GM21367 (cell line): Measurements from ENCODE around the gene ENOX1.

ENCODE experiments used
- ATAC-seq: cut with Tn5 transposase; IDR thresholded peaks from one replicate; pipeline ENCODE4 v1.9.1; 2021; ENCODE audit not compliant: unreplicated experiment

Gene ENOX1

GRCh38 chr13:43749503-43749902 is 37.3 kb downstream of the ENOX1 start:
- ATAC-seq, result no peak

- no peak for ATAC-seq
Observed at GRCh38 chr13:43744261-43745031, 42.3 kb downstream of the ENOX1 start.

- ATAC-seq, result no peak
Observed at GRCh38 chr13:43742911-43743310, 43.9 kb downstream of the ENOX1 start.

GRCh38 chr13:43737392-43737923 is 49.3 kb downstream of the ENOX1 start:
- no peak for ATAC-seq

DNA sequence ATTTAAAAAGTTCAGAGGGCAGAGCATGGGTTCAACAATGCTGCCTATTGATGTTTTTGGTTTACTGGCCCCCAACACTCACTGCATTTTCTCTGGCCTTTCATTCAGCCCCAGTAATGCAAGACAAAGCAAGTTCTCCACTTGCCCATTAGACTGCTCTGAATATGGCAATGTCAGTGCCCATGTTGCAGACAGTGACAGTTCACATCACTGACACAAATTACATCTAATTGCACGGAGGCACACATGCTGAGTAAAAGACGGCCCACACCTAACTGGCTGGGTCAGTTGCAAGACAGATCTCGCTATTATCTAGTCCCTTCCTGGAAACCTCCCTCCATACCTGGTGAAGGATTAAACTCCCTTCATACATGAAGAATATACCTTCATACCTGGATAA is 54.0 kb downstream of the ENOX1 start:
- ATAC-seq, result no peak

GRCh38 chr13:43731296-43731695 is 55.5 kb downstream of the ENOX1 start:
- ATAC-seq, result no peak

- no peak for ATAC-seq
Observed at GRCh38 chr13:43730642-43731041, 56.1 kb downstream of the ENOX1 start.

GRCh38 chr13:43728421-43728820 is 58.4 kb downstream of the ENOX1 start:
- no peak for ATAC-seq

DNA sequence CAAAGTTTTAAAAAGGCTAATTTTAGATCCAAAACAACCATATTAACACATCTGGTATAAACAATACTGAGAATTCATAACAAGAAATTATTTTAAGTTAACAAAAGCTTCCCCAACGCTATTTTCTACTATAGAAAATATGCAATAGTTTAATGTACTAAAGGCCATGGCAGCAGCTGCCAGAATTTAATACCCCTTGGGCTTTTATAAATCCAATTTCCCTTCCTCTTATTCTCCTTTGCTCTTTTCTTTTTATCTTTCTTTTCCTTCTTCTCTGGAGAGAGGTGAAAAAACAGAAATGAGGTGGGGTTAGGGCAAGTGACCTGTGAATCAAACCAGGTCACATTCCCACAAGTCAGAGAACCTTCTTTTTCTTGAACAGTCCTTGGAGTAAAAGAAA is 58.9 kb downstream of the ENOX1 start:
- no peak for ATAC-seq

- ATAC-seq, result no peak
Observed at GRCh38 chr13:43725460-43725859, 61.3 kb downstream of the ENOX1 start.

DNA sequence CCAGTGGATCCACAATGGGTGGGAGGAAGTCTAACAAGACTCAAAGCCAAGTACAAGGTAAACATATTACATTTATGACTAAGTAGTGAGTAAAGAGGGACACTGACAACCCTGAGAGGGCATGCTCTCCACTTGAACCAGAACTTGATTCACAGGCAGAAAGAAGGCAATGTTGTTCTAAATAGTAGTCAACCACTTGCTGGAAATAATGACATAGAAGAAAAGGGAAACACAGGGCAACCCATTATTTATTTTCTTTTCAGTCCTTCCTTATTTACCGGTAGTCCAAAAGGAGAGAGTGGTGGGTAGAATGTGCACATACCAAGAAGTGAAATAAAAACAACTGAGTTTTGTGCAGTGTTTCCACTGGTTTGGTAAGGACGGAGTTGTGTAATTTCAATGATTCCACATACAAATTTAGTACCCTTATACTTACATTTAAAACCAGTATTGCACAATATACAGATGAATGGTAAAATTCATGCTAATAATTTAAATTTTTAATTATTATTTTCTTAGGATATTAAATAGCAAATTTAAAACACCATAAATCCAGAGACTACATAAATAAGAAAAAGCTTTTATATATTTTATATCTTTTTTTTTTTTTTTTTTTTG is 65.9 kb downstream of the ENOX1 start:
- no peak for ATAC-seq

DNA sequence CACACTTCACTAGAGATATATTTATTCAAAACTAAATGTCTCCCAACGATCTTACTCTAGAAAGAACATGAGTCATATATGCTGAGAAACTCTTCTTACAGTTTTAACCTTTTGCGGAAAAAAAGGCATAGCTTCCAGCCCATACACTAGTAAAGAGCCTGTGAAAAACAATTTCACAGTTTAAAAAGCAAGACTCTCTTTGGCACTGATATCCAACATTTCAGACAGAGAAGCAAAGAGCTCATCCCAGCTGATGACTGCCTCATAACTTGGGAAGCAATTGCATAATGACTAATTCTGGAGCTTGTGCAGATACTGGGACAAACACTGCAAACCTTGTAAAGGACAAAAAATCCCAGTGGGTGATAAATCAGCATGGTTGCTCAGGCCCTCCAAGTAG is 88.0 kb downstream of the ENOX1 start:
- ATAC-seq, result no peak

GRCh38 chr13:43698009-43698408 is 88.8 kb downstream of the ENOX1 start:
- ATAC-seq, result no peak

DNA sequence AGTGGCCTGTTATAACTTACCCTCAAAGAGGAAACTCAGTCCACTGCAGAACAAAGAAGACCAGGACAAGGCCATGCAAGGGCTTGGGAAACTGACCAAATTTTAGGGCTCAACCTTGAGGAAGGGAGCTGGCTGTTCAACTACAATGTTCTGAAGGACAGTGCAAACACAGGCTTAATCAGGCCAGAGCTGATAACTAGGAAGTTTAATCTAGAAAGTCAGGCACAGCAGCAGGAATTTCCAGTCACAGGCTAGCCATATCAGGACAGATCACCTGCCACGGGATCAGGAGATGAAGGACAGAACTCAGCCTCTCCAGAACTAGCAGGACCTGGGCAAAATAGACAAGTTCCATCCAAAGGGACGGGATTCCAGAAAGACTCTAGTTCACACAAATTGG is 89.4 kb downstream of the ENOX1 start:
- ATAC-seq, result no peak

- ATAC-seq, result no peak
Observed at GRCh38 chr13:43694146-43694664, 92.6 kb downstream of the ENOX1 start.

- ATAC-seq, result no peak
Observed at GRCh38 chr13:43693639-43694038, 93.1 kb downstream of the ENOX1 start.

GRCh38 chr13:43688227-43688907 is 98.4 kb downstream of the ENOX1 start:
- no peak for ATAC-seq

- no peak for ATAC-seq
Observed at GRCh38 chr13:43687038-43687437, 99.7 kb downstream of the ENOX1 start.

GRCh38 chr13:43686557-43686956 is 100.2 kb downstream of the ENOX1 start:
- ATAC-seq, result no peak

DNA sequence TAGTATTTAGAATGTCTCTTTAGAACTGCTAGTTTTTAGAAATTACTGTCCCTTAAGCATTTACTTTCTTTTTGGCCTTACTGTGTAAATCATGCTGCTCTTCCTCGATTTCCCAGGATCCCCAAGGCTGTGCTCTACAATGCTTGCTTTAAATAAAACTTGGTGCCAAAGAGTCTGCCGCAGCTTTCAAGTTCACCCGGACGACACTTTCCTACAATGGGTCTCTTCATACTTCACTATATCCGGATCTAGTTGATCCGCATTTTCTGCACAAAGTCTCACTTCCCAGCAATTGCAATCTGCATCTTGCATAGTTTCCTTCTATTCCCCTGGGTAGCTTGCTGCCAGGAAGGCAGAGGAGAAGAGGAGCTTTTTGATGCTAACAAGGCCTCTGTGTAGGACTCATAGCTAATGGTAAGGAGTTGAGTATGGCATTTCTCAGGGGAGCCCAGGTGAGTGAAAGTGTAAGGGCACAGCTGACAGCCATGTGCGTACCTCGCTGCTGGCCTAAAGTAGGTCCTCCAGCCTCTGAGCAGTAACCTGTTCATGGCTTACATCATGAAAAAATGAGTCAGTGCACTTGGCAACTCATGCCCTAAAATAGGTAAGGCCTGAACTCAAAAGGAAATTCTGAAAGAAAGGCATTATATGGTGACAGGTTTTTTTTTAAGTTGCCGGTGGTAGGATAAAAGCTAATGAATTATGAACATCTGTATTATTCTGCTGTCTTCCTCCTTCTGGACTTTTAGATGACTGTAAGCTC is 101.6 kb downstream of the ENOX1 start:
- ATAC-seq, result no peak

- ATAC-seq, result no peak
Observed at GRCh38 chr13:43682701-43683100, 104.1 kb downstream of the ENOX1 start.
